SK-N-SH (cell line): ENCODE data around the gene AKT1. TPM values are rescaled to one million over a fixed set of nuclear protein-coding genes. Genes with fewer than 3 reads are reported as not detected.

Experiments used
- CTCF ChIA-PET: fragments of 300-600, 350-600 bp; formaldehyde crosslinking; extraction: SDS; loops from one replicate; lab custom pipeline; 2021; lab: Yijun Ruan, JAX
- POLR2A ChIA-PET: fragments of 350-600 bp; sonication (Branson Sonifier 250); formaldehyde crosslinking; extraction: SDS; loops from one replicate; lab custom pipeline; 2020; ENCODE audit warnings: antibody characterized with exemption, inconsistent platforms; lab: Yijun Ruan, JAX
- DNase-seq: peaks from one replicate; pipeline ENCODE4 v3.0.0; 2012
- H2AFZ ChIP-seq: fragments of 200-600 bp; sonication (generic); 2 replicates; pipeline ENCODE4 v1.8.1; 2016; ENCODE audit warnings: antibody characterized with exemption, mild to moderate bottlenecking, low read depth
- H3F3A ChIP-seq: fragments of 200-600 bp; sonication (generic); replicated peaks from 2 replicates; pipeline ENCODE3; 2016; ENCODE audit warnings: antibody characterized with exemption, mild to moderate bottlenecking; ENCODE audit not compliant: insufficient read depth
- H3K27ac ChIP-seq, 2 experiments: fragments of 200-500 bp in 1 of 2; fragments of 200-600 bp in 1 of 2; sonication (Bioruptor generic) in 1 of 2; sonication (generic), shearing (Covaris generic) in 1 of 2; 2 replicates each; pipeline versions ENCODE4 v1.5.1 to v1.6.1; 2014 to 2016; ENCODE audit warnings: low read depth in 2 of 2, inconsistent platforms in 1 of 2, low read length in 1 of 2, mild to moderate bottlenecking in 1 of 2, mixed read lengths in 1 of 2
- H3K27me3 ChIP-seq: fragments of 200-600 bp; sonication (generic), shearing (Covaris generic); 2 replicates; pipeline ENCODE4 v1.6.1; 2016; ENCODE audit warnings: mixed run types; ENCODE audit not compliant: insufficient read depth
- H3K36me3 ChIP-seq, 2 experiments: fragments of 200-500 bp in 1 of 2; fragments of 200-600 bp in 1 of 2; sonication (Bioruptor generic) in 1 of 2; sonication (generic) in 1 of 2; replicated peaks in 1 of 2; 2 replicates each; pipeline versions ENCODE3 to v1.5.1; 2014 to 2016; ENCODE audit warnings: low read length in 1 of 2, mild to moderate bottlenecking in 1 of 2; ENCODE audit not compliant: insufficient read depth in 2 of 2, control insufficient read depth in 1 of 2
- H3K4me1 ChIP-seq, 2 experiments: fragments of 200-500 bp in 1 of 2; fragments of 200-600 bp in 1 of 2; sonication (Bioruptor generic) in 1 of 2; sonication (generic), shearing (Covaris generic) in 1 of 2; 2 replicates each; pipeline versions ENCODE4 v1.5.1 to v1.6.1; 2014 to 2016; ENCODE audit warnings: low read depth in 1 of 2, low read length in 1 of 2, mixed run types in 1 of 2; ENCODE audit not compliant: insufficient read depth in 2 of 2, control insufficient read depth in 1 of 2
- H3K4me2 ChIP-seq: fragments of 200-600 bp; sonication (generic), shearing (Covaris generic); 2 replicates; pipeline ENCODE4 v1.6.1; 2017; ENCODE audit warnings: mixed run types
- H3K4me3 ChIP-seq, 2 experiments: fragments of 200-500 bp in 1 of 2; fragments of 200-600 bp in 1 of 2; sonication (Bioruptor generic) in 1 of 2; sonication (generic), shearing (Covaris generic) in 1 of 2; 2 replicates each; pipeline versions ENCODE4 v1.5.1 to v1.8.1; 2014 to 2016; ENCODE audit warnings: low read depth in 2 of 2, inconsistent platforms in 1 of 2, low read length in 1 of 2, mild to moderate bottlenecking in 1 of 2, mixed read lengths in 1 of 2, moderate library complexity in 1 of 2
- H3K79me2 ChIP-seq: fragments of 200-600 bp; sonication (generic); 2 replicates; pipeline ENCODE4 v1.8.1; 2017; ENCODE audit warnings: mild to moderate bottlenecking; ENCODE audit not compliant: insufficient read depth
- H3K9ac ChIP-seq: fragments of 200-600 bp; sonication (generic); 2 replicates; pipeline ENCODE4 v1.6.1; 2017; ENCODE audit warnings: mixed run types
- H3K9me2 ChIP-seq: fragments of 200-600 bp; sonication (generic); 2 replicates; pipeline ENCODE4 v1.6.1; 2017; ENCODE audit warnings: mixed run types
- H3K9me3 ChIP-seq: fragments of 200-600 bp; sonication (generic); 2 replicates; pipeline ENCODE4 v1.6.1; 2017; ENCODE audit warnings: mixed run types, mild to moderate bottlenecking, moderate library complexity
- H4K20me1 ChIP-seq: fragments of 200-600 bp; sonication (generic); 2 replicates; pipeline ENCODE4 v1.6.1; 2017; ENCODE audit warnings: mild to moderate bottlenecking, mixed run types; ENCODE audit not compliant: insufficient read depth
- CHD2 ChIP-seq: fragments of 150-350 bp; IDR thresholded peaks from 2 replicates; pipeline ENCODE4 v1.6.1; 2018; ENCODE audit warnings: low read length; ENCODE audit not compliant: partially characterized antibody
- CTCF ChIP-seq: fragments of 200-600 bp; sonication (generic); IDR thresholded peaks from 2 replicates; pipeline ENCODE4 v1.6.1; 2017; ENCODE audit warnings: antibody characterized with exemption, mild to moderate bottlenecking, moderate library complexity
- EZH2phosphoT487 ChIP-seq: fragments of 200-600 bp; sonication (generic); IDR thresholded peaks from 2 replicates; pipeline ENCODE4 v1.6.1; 2017; ENCODE audit warnings: low read depth, mixed run types, mild to moderate bottlenecking, antibody characterized with exemption, moderate library complexity, borderline replicate concordance
- FOXJ3 ChIP-seq: sonication (generic); formaldehyde crosslinking; IDR thresholded peaks from 2 replicates; pipeline ENCODE4 v1.5.1; 2020; ENCODE audit warnings: mild to moderate bottlenecking, missing genetic modification reagents
- GABPA ChIP-seq: IDR thresholded peaks from 2 replicates; pipeline ENCODE4 v1.4.0; 2012; ENCODE audit warnings: low read depth, mild to moderate bottlenecking
- GATA2 ChIP-seq: sonication (generic); formaldehyde crosslinking; IDR thresholded peaks from 2 replicates; pipeline ENCODE4 v1.5.0; 2020; ENCODE audit warnings: mild to moderate bottlenecking, missing genetic modification reagents
- IRF3 ChIP-seq: fragments of 150-350 bp; IDR thresholded peaks from 2 replicates; pipeline ENCODE4 v1.6.1; 2016; ENCODE audit warnings: mild to moderate bottlenecking, low read depth, low read length
- MEF2A ChIP-seq: IDR thresholded peaks from 2 replicates; pipeline ENCODE4 v1.4.0; 2012; ENCODE audit warnings: low read depth, borderline replicate concordance
- NRF1 ChIP-seq: IDR thresholded peaks from 2 replicates; pipeline ENCODE4 v1.6.1; 2012; ENCODE audit warnings: low read depth, mild to moderate bottlenecking, low read length
- PBX3 ChIP-seq: IDR thresholded peaks from 2 replicates; pipeline ENCODE4; 2012
- RAD21 ChIP-seq: IDR thresholded peaks from 2 replicates; pipeline ENCODE4 v1.6.1; 2012; ENCODE audit warnings: mild to moderate bottlenecking, low read length
- RXRA ChIP-seq: IDR thresholded peaks from 2 replicates; pipeline ENCODE4 v1.4.0; 2012; ENCODE audit warnings: low read depth, mild to moderate bottlenecking, borderline replicate concordance
- SIN3A ChIP-seq: IDR thresholded peaks from 2 replicates; pipeline ENCODE4 v1.6.1; 2012; ENCODE audit warnings: low read depth, mild to moderate bottlenecking, low read length, moderate library complexity, borderline replicate concordance
- SMC3 ChIP-seq: IDR thresholded peaks from 2 replicates; pipeline ENCODE4 v1.6.1; 2012; ENCODE audit warnings: low read depth, low read length, improper control_type of control experiment
- TAF1 ChIP-seq: IDR thresholded peaks from 2 replicates; pipeline ENCODE4 v1.6.1; 2012; ENCODE audit warnings: low read depth, mild to moderate bottlenecking, low read length, moderate library complexity, borderline replicate concordance
- TEAD4 ChIP-seq: IDR thresholded peaks from 2 replicates; pipeline ENCODE4 v1.4.0; 2012; ENCODE audit warnings: mild to moderate bottlenecking, borderline replicate concordance; ENCODE audit not compliant: insufficient read depth
- YY1 ChIP-seq: IDR thresholded peaks from 2 replicates; pipeline ENCODE4 v1.4.0; 2012; ENCODE audit warnings: low read depth, mild to moderate bottlenecking
- ZBTB33 ChIP-seq: IDR thresholded peaks from 2 replicates; pipeline ENCODE4 v1.4.0; 2012; ENCODE audit warnings: low read depth, borderline replicate concordance
- WGBS: methylation state at CpG from one replicate; pipeline ENCODE4 v1.1.6; 2017; ENCODE audit warnings: low lambda C conversion rate; 5-methylcytosine and 5-hydroxymethylcytosine counted together
- polyA plus RNA-seq, 3 experiments: library from polyadenylated mRNA; depleted of rRNA; stranded (reverse); fragments of >200 nt; gene quantifications; 2 replicates each; pipeline ENCODE4 v1.2.3, GENCODE V29; 2012

AKT1 gene
- polyA plus RNA-seq, 1 of the 3 experiments (the other 2 are of a cell fraction) = 198 TPM

DNA sequence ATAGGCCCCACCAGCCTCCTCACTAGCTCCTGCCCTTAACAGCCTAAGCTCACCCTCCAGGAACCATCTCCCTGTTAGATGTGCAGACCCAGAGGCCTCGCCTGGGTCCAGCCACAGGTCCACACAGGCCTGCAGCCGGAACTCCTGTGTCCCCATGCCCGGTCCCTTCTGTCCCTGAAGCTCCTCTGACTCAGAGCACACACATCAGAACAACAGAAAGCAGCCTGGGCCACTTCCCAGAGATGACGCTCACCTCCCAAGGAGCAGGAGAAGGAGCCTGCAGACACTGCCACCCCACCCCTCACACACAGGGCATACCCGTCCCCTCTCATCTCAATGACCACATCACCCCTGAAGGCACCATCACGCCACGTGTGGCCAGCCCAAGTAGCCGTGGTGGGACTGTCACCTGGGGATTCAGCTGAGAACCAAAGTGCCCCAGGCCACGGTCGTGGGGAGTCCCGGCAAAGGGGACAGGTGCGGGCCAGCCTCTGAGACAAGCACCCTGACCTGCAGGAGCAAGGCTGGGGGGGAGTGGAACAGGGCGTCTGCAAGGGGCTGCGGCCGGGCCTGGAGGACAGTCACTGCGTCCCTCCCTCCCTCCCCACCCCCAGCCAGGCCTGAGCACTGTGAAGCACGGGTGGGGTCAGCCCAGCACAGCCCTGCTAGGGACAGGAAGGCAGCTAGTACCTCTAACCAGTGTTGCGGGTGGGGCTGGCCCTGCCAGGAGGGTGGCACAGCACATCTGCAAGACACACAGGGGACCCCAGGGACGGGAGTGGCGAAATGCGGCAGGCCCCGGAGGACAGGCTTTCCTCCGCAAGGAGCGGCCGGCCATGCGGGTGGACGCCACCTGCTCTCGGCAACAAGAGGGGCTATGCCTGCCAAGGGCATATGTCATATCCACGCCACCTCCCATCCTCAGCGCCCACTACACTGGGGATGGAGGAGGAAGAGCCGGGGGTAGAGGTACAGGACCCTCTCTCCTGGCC lies 5.5 kb downstream of the AKT1 start:
- H4K20me1 ChIP-seq = peaks cover 84% of the 10 kb centered on the region
- 90% methylated on average over 12 of the region's 31 CpGs for WGBS
- POLR2A ChIA-PET = interaction anchor here (0.5 kb wide), 1 partner anchor 36 kb away, joined by 3 read pairs; no protein-coding TSS in a partner anchor

More for the DNA sequence above, 5.5 kb downstream of the AKT1 start:
- Histone ChIP-seq H3K27me3 (no peaks in the 10 kb centered on the region), H3K4me1 (peaks cover 4 to 21% of the 10 kb centered on the region in 2 experiments; a peak in 3 of 4 replicates), H2AFZ (no peak overlapping the region), H3K9me3 (no peaks in the 10 kb centered on the region), H3F3A (no peaks in the 10 kb centered on the region), H3K79me2 (peaks cover 90% of the 10 kb centered on the region), H3K4me3 (no peak overlapping the region), H3K27ac (no peak overlapping the region), H3K9ac (no peak overlapping the region), H3K9me2 (no peaks in the 10 kb centered on the region), H3K36me3 (peaks cover 0 to 38% of the 10 kb centered on the region in 2 experiments), H3K4me2 (no peak overlapping the region)
- CTCF ChIA-PET = interaction anchor here (0.6 to 6.3 kb wide), 3 partner anchors 11 to 35 kb away, joined by 3 to 35 read pairs (median 3); partner anchors contain the start of gene ZBTB42
- DNase-seq = no peak
- no peak for TF ChIP-seq CHD2
- TF ChIP-seq NRF1 = no peak
- TF ChIP-seq IRF3 = no peak
- no peak for TF ChIP-seq YY1
- TF ChIP-seq SIN3A = no peak
- no peak for TF ChIP-seq EZH2phosphoT487
- TF ChIP-seq TAF1 = no peak
- TF ChIP-seq ZBTB33 = no peak
- no peak for TF ChIP-seq PBX3
- no peak for TF ChIP-seq FOXJ3 (CRISPR knock-in tag)
- TF ChIP-seq RAD21 = no peak
- no peak for TF ChIP-seq SMC3
- TF ChIP-seq RXRA = no peak
- TF ChIP-seq TEAD4 = no peak
- TF ChIP-seq GATA2 (CRISPR knock-in tag) = no peak
- no peak for TF ChIP-seq MEF2A
- TF ChIP-seq GABPA = no peak
- TF ChIP-seq CTCF = no peak
